Erythroblast (primary cell): ENCODE results near the gene BRMS1.

Experiments used
- GATA1 ChIP-seq: IDR thresholded peaks from 2 replicates; pipeline ENCODE4 v1.6.1; 2011; ENCODE audit warnings: low read depth, mild to moderate bottlenecking, control low read depth, low read length, moderate library complexity
- POLR2A ChIP-seq: IDR thresholded peaks from 2 replicates; pipeline ENCODE4 v1.6.1; 2011; ENCODE audit warnings: mild to moderate bottlenecking, low read length

GRCh38 chr11:66359662-66360087, 14.8 kb upstream of the BRMS1 start:
- TF ChIP-seq POLR2A (no peak), GATA1 (no peak)
